Tibial artery (tissue), 4 donors: ENCODE results near the gene EPG5.
"Not testable (repeated sequence)": the region's sequence is repeated elsewhere in the genome, so short reads cannot be mapped to it uniquely, and the experiment has no call there.

ENCODE experiments used
- DNase-seq, 2 donors: peaks; one replicate each; pipeline ENCODE4 v3.0.0-alpha.2; 2019
- H3K27ac ChIP-seq, 2 donors: fragments of 200-600 bp; sonication (generic) in 1 of 2; 1 replicate in 1 of 2; 2 replicates in 1 of 2; pipeline ENCODE4 v1.5.1; 2018 to 2019; ENCODE audit warnings: mild to moderate bottlenecking in 1 of 2
- H3K27me3 ChIP-seq, 2 donors: fragments of 200-600 bp; sonication (generic) in 1 of 2; one replicate each; pipeline versions ENCODE4 v1.5.1 to v1.6.0; 2016 to 2019
- H3K36me3 ChIP-seq, 3 donors: fragments of 200-600 bp; sonication (generic) in 2 of 3; one replicate each; pipeline ENCODE4 v1.5.1; 2016 to 2019; ENCODE audit warnings: mild to moderate bottlenecking in 2 of 3
- H3K4me1 ChIP-seq, 4 donors: fragments of 200-600 bp; sonication (generic) in 2 of 4; 1 replicate in 3 of 4; 2 replicates in 1 of 4; pipeline ENCODE4 v1.5.1; 2016 to 2019
- H3K4me3 ChIP-seq, 2 donors: fragments of 200-600 bp; sonication (generic) in 1 of 2; 1 replicate in 1 of 2; 2 replicates in 1 of 2; pipeline ENCODE4 v1.5.1; 2018 to 2019; ENCODE audit warnings: mild to moderate bottlenecking in 2 of 2
- H3K9me3 ChIP-seq, 3 donors: fragments of 200-600 bp; sonication (generic) in 1 of 3; one replicate each; pipeline ENCODE4 v1.5.1; 2016 to 2019
- CTCF ChIP-seq, 2 experiments: fragments of 200-600 bp in 1 of 2; fragments of 450-650 bp in 1 of 2; IDR thresholded peaks; one replicate each; pipeline ENCODE4 v1.5.1; 2017 to 2019; ENCODE audit warnings: antibody characterized with exemption in 2 of 2, mild to moderate bottlenecking in 1 of 2, moderate library complexity in 1 of 2
- intact Hi-C: fragments of 100-400 bp; cut with DNase I; formaldehyde crosslinking; loops from one replicate; pipeline ENCODE4 v1.15.0; 2023; ENCODE audit warnings: low total_unique reads

The EPG5 gene

GRCh38 chr18:45830917-45831316, 136.2 kb downstream of the EPG5 start:
- intact Hi-C loops: no loop called here

GRCh38 chr18:45829855-45830254, 137.3 kb downstream of the EPG5 start:
- H3K27ac ChIP-seq: no peak overlapping the region
- no peaks in the 10 kb centered on the region for H3K9me3 ChIP-seq
- no peak for DNase-seq
- H3K4me1 ChIP-seq: peaks cover 0 to 15% (median 4%) of the 10 kb centered on the region in 4 donors
- intact Hi-C loops: no loop called here
- H3K27me3 ChIP-seq: no peaks in the 10 kb centered on the region
- no peak overlapping the region for H3K4me3 ChIP-seq
- H3K36me3 ChIP-seq: no peaks in the 10 kb centered on the region
- TF ChIP-seq CTCF (IDR thresholded peaks at IDR 0.05): no peak

More at GRCh38 chr18:45830917-45831316, 136.2 kb downstream of the EPG5 start:
- Histone ChIP-seq H3K9me3 (no peaks in the 10 kb centered on the region), H3K4me1 (peaks cover 0 to 15% (median 4%) of the 10 kb centered on the region in 4 donors), H3K36me3 (no peaks in the 10 kb centered on the region), H3K27me3 (no peaks in the 10 kb centered on the region), H3K4me3 (no peak overlapping the region), H3K27ac (no peak overlapping the region)
- DNase-seq: no peak
- TF ChIP-seq CTCF (IDR thresholded peaks at IDR 0.05): no peak

- no peaks in the 10 kb centered on the region for H3K27me3 ChIP-seq
- DNase-seq: no peak
- H3K4me3 ChIP-seq: no peak overlapping the region
- H3K27ac ChIP-seq: no peak overlapping the region
- no peaks in the 10 kb centered on the region for H3K36me3 ChIP-seq
- intact Hi-C loops: no loop called here
- TF ChIP-seq CTCF (IDR thresholded peaks at IDR 0.05): no peak
- H3K4me1 ChIP-seq: peaks cover 0 to 15% (median 4%) of the 10 kb centered on the region in 4 donors
- no peaks in the 10 kb centered on the region for H3K9me3 ChIP-seq
These were observed 138.0 kb downstream of the EPG5 start for GRCh38 chr18:45828917-45829811.

- H3K4me3 ChIP-seq, intact Hi-C loops, H3K9me3 ChIP-seq, H3K36me3 ChIP-seq, DNase-seq, H3K4me1 ChIP-seq, H3K27me3 ChIP-seq, H3K27ac ChIP-seq: not testable (repeated sequence)
These were observed 140.4 kb downstream of the EPG5 start for GRCh38 chr18:45826716-45827115.

GRCh38 chr18:45826084-45826483, 141.0 kb downstream of the EPG5 start:
- no peak overlapping the region for H3K27ac ChIP-seq
- no peak for DNase-seq
- H3K36me3 ChIP-seq: no peaks in the 10 kb centered on the region
- H3K4me1 ChIP-seq: peaks cover 0 to 8% (median 4%) of the 10 kb centered on the region in 4 donors
- TF ChIP-seq CTCF (IDR thresholded peaks at IDR 0.05): no peak
- no peaks in the 10 kb centered on the region for H3K27me3 ChIP-seq
- intact Hi-C loops: no loop called here
- no peak overlapping the region for H3K4me3 ChIP-seq
- no peaks in the 10 kb centered on the region for H3K9me3 ChIP-seq

GRCh38 chr18:45825258-45826044, 141.7 kb downstream of the EPG5 start, which contains the start of gene SIGLEC15:
Gene SIGLEC15, plus strand, starts transcription at chr18:45825675. Its CDS starts 54 bp downstream, at chr18:45825729.
- no peak within 1 kb of the TSS for H3K27ac ChIP-seq
- H3K27me3 ChIP-seq: no peaks in the 10 kb centered on the region
- intact Hi-C loops: no loop called here

More at GRCh38 chr18:45825258-45826044, 141.7 kb downstream of the EPG5 start, which contains the start of gene SIGLEC15:
- no peak for TF ChIP-seq CTCF (IDR thresholded peaks at IDR 0.05)
- no peak within 1 kb of the TSS for H3K4me3 ChIP-seq
- DNase-seq: no peak
- no peaks in the 10 kb centered on the region for H3K36me3 ChIP-seq
- H3K4me1 ChIP-seq: peaks cover 0 to 8% (median 4%) of the 10 kb centered on the region in 4 donors
- no peaks in the 10 kb centered on the region for H3K9me3 ChIP-seq
